CD4-positive, alpha-beta T cell treated with Interleukin-12 subunit alpha and Interleukin-12 subunit beta, for 1 hour (primary cell): ENCODE results near the gene IGFBP1.
A peak's percentile ranks its signal among the peaks of the same experiment; 100 is the strongest.

ENCODE experiments used
- DNase-seq: peaks from one replicate; pipeline ENCODE4 v3.0.0-alpha.2; 2020

Gene IGFBP1

DNA sequence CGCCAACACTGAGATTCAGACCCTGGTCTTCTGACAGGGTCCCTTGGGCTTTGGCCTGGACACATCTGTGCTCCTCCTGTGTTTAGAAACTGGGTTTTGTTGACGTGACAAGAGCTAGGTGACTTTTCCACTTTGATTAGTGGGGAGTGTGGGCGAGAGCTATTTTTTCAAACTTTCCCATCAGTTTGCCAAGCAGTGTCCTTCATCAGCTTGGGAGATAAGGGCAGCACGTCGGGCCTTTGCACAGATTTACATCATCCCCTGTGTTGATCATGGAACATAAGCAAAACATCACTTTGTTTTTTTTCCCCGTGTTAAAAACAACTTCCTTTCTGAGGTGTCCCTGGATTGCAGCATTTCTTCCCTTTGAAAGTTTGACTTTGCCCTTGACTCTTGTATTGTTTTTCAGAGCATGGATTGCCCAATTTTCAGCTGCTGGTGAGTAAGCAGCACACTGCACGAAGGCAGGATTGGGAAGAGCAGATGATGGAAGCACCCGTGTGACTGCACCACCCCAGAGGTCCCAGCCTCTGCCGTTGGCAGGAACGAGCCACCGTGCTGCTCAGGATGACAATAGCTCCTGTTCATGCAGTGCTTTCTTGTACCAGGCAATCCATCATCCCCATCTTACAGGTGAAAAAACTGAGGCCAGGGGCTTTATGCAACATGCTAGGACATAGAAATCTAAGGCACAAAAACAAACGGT, 6.4 kb upstream of the IGFBP1 start:
- no peak for DNase-seq

DNA sequence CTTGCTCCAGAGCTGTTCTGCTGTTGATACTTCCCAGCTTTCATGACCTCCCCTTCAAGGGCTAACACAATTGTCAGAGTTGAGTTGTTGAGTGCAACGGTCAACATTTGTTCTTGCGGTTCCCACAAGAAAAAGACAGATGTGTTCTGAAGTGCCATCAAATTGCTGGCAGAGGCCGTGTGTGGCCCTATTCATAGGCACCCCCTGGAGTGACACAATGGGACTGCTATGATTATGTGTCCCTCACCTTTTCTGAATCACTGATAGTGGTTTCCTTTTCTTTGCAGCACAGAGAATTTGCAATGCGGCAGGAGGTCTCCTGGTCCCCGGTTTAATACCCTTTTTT, 5.8 kb upstream of the IGFBP1 start:
- no peak for DNase-seq

DNA sequence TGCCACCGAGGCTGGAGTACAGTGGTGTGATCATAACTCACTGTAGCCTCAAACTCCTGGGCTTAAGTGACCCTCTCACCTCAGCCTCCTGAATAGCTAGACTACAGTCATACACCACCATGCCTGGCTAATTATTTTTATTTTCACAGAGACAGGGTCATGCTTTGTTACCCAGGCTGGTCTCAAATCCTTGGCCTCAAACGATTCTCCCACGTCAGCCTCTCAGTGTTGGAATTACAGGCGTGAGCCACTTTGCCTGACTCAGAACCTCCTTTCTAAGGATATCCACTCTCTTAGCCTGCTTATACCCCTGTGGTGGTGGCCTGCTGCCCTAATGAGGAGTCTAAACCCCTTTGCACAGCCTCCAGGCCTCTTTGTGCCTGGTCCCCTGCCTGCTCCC, 4.2 kb upstream of the IGFBP1 start:
- no peak for DNase-seq

DNA sequence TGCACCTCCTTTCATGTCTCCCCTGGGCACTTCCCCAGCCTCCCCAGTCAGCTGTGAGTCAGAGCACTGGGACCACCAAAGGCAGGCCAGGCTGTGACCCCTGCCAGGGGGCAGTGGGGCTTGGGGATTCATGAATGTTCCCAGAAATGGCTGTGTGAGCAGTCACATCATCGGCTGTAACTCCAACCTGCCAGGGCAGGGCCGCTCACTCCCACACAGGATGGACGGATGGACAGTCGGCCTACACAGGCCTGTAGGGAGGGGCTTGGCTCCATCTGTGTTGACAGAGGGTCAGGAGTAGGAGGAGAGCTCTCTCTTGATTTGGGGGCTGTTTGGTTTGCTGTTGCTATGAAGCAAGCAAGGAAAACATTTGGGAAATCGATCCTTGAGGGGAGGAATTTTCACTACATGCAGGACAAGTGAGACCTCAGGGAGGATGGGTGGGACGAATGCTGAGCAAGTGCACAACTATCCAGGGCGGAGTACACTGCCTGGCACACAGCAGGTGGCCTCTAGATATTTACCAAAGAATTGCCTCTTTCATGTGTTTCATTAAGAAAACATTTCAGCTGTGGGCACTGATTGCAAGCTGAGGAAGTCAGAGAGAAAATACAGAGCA, 2.9 kb upstream of the IGFBP1 start:
- no peak for DNase-seq

DNA sequence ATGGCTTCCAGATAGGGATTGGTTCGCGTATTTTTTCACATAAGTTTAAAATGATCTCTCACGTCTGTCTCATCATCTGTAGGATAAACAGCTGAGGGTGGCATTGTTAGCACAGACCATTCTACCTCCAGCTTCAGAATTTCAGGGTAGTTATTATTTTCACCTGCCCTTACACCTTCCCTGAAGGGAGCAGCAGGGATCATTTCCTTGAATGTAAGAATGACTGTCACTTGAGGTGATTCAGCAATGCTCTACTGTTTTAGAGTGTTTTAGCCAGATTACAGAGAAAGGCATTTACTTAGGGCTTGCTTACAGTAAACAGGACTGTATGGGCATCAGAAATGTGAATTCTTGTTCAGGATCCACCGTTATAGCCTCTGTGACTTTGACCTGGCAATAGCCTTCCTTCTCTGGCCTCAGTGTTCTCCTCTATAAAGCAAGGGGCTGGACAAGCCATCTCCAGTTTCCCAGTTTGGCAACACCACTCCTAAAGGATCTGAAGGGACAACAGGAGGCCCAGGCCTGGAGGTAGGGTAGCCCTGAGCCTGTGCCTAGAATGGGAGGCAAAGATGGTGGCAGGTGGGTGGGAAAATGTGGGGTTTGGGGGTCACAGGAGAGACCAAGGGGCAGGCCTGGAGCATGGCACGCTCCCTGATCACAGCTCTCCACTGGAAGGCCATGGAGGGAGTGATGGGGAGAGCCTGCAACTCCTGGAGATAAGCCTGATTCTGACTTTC, 1.2 kb upstream of the IGFBP1 start:
- DNase-seq, result no peak

DNA sequence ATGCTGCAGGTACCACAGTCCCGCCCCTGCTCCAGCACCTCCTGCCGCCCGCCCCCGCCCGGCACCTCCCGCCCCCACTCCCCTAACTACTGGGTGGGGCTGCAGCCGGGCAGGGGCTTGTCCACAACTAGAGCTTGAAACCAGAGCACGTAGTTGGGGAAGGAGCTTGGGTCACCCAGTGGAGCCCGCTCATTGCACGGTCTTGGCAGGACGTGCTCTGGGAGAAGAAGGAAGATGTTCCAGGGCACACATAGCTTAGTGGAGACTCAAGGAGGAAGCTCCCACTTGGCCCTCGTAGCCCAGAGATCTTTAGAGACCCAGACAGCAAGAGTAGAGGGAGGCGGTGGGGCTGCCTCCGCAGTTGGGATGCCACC, 692 bp downstream of the IGFBP1 start:
- DNase-seq, result no peak

DNA sequence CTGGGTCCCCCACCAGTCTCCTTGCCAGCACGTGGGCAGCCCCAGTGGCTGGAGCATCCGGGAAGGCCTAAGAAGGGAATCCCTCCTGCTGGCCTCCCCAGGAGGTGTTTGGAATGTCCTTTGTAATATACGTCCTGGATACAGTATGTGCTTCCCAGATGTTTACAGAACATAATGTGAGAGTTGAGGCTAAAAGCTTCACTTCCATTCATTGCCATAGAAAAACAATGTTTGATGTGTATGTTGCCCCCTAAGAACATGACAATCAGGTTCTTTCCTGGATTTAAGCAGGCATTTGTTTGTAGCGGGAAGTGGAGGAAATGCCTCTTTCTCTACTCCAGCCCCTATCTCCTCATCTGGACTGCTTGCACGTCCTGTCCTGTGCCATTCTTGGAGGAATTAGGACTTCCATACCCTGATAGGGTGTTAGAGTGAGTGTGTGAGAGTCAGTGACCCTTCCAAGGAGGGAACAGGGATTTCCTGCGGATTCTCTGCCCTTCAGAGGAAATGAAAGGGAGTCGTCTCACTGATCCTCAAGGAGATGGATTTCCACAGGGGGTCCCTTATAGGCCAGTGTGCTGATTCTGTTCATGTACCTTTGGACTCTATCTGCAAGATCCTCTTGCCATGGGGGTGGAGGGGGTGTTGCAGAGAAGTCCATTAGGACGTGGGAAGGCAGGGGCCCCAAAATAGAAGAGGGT, 1.2 kb downstream of the IGFBP1 start:
- no peak for DNase-seq

DNA sequence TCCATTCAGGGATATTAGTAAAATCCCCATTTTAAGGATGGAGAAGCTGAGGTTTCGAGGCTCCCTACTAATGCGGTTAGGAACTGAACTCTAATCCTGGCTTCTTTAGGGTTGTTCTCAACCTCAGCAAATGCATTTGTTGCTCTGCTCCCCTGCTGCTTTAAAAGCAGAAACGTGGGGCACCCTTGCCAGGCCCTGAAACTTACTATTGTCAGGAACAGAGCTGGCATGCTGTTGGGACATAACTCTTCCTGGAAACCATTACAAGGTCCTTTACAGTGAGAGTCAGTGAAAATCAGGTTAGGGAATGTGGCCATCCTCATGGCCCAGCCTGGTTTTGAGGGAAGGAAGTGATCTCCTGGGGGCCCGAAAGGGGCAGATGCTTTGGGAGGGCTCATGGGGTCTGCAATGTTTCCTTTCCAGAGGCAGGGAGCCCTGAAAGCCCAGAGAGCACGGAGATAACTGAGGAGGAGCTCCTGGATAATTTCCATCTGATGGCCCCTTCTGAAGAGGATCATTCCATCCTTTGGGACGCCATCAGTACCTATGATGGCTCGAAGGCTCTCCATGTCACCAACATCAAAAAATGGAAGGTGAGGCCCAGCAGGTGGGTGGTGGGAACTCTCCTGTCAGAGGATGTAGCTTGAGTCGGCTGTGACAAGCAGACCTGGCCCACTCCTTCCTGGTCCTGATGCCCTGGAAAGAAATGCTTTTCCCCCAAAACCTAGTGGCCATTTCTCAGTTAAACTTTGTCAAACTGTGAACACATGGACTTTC, 2.0 kb downstream of the IGFBP1 start:
- no peak for DNase-seq

DNA sequence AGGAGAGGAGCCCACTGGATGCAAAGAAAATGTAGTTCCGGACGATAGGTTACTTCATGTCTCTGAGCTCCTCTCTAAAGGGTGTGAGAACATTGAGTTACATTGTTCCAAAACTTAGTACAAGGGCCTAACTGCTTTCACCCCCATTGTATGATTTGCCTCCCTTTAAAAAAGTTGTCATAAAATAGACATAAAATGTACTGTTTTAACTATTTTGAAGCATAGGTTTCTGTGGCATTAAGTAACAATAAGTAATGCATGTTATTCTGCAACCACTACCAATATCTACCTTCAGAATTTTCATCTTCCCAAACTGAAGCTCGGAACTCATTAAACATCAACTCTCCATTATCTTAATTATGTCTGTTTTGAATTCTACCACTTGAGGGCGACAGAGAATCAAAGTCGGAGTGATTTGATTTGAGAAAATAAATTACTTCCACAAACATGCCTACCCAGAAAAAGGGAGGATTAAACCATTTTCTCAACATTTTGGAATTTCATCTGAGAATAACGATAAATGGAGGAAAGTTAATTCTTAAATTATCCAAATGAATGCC, 2.7 kb downstream of the IGFBP1 start:
- DNase-seq, result peak; percentile 20

DNA sequence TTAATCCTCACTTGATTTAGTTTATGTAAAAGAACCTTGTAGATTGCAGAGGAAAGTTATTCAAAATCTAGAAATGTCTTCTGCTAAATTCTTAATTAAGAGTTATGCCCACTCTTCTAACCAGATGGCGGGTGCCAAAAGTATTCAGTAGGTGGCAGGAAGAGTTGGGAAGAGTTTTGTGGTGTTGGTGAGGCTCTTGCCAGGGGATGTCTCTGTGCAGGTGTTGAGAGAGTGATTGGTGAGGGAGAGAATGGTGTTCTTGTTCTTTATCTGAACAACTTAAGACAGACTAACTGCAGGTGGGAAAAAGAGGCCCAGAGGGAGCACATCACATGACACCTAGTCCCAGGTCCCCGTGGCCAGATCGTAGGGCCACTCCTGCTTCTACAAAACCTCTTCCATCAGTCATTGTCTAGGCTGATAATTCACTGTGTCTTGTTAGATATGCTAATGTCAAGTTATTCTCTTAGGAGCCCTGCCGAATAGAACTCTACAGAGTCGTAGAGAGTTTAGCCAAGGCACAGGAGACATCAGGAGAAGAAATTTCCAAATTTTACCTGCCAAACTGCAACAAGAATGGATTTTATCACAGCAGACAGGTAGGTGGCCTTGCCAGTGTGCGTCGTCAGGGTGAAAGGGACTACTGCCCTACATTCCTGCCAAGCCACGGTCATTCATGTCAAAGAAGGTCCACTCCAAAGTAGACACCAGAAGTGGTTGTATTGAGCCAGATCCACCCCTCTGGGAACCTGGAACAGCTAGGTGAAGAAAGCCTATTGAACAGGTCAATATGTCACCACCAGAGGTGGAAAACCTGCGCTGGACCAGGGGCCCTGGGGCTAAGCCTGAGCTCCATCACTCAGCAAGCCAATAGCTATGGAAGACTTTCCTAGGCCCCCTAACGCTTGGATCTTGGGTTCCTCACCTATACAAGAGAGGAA, 3.4 kb downstream of the IGFBP1 start:
- DNase-seq, result no peak

DNA sequence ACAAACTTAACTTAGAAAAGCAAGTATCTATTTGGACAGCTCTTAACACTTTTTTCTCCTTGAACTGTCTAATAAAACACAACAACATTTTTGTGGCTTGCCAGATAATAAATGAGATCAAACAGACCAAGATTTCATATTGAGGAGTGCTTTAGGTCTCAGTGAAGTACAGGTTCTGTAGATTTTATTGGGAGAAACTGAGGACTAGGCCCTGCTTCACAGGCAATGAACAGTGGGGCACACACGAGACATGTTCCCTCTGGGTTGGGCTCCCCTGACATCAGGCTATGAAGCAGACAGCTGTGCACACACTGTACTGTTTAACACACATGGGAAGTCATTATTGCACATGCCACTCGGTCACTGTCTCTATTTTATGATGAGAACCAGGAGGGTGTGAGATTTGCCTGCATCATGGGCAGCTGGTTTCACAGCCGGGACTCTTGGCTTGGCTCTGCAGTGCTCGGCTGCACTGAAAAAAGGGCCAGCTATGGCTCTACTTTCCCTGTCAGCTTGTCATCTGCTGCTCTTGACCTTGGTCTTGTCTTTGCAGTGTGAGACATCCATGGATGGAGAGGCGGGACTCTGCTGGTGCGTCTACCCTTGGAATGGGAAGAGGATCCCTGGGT, 4.2 kb downstream of the IGFBP1 start:
- DNase-seq, result no peak

DNA sequence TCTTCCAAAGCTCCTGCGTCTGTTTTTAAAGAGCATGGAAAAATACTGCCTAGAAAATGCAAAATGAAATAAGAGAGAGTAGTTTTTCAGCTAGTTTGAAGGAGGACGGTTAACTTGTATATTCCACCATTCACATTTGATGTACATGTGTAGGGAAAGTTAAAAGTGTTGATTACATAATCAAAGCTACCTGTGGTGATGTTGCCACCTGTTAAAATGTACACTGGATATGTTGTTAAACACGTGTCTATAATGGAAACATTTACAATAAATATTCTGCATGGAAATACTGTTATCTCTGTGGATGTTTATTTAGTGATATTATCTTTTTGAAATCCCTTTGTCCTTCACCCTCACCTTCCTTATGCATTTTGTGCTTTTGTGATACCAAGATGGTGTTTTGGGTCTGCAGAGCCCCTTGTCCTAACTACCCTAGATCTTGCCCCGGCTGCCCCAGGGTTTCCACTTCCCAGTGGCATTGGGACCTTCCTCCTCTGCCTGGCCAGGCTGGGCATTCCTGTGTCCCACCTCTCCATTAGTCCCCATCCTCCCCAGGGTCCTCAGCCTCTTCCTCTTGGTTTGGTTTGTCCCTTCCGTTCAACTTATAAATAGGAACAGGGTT, 5.2 kb downstream of the IGFBP1 start:
- no peak for DNase-seq

DNA sequence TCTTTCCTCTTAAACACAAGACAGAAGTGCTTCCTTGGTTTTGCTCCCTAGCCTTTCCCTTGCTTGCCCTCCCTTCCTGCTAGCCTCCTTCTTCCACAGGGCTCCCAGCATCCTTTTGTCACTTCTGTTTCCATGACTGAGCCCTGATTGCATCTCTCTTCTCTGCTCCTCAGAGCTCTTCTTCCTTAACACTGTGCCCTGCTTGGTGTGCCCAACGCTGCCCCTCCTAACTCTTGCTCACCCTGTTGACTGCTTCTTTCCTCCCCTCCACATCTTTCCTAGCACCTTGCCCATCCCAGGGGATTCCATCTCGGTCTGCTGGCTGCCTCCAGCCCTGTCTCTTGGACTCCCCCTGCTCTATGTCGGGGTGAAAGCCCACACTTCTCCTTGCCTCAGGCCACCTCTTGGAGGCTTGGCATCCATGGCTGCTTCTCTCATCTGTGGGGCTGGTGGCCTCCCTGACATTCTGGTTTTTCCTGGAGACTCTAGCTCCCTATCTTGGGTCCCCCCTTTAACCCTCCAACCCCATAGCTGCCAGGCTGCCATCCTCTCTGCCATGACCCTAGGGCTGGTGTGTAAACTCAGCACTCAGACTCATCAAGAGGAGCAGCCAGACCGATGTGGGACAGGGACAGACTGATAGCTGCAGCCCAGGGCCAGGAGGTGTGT, 5.8 kb downstream of the IGFBP1 start:
- DNase-seq, result no peak

DNA sequence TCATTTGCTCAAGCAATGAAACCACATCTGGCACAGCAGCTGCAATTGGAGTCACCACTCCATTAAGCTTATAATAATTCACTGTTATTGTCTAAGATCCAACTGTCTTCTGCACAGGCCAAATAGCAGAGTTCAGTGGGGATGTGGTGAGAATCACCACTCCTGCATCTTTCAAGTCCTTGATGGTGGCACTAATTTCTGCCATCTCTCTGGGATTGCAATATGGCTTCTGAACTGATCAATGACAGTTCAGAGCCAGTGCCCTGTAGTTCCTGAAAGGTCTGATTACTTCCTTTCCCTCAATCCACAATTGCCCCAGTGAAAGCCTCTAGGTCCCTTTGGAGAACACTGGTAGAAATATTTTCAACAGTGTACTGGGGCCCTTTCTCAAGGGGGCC, 6.4 kb downstream of the IGFBP1 start:
- no peak for DNase-seq

DNA sequence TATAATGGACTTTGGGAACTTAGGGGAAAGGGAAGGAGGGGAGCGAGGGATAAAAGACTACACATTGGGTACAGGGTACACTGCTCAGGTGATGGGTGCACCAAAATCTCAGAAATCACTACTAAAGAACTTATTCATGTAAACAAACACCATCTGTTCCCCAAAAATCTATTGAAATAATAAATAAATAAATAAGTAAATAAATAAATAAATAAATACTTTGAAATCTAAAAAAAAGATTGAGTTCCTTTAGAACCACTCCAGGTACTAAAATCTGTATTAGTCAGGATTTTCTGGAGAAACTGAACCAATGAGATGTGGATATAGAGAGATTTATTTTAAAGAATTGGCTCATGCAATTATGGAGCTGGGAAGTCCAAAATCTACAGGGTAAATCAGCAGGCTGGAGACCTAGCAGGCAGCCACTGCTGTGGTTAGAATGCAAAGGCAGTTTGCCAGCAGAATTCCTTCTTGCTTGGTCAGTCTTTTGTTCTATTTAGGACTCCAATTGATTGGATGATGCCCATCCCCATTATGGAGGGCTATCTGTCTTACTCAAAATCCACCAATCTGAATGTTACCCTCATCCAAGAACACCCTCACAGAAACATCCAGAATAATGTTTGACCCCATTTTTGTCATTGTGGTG, 8.9 kb downstream of the IGFBP1 start:
- DNase-seq, result no peak

DNA sequence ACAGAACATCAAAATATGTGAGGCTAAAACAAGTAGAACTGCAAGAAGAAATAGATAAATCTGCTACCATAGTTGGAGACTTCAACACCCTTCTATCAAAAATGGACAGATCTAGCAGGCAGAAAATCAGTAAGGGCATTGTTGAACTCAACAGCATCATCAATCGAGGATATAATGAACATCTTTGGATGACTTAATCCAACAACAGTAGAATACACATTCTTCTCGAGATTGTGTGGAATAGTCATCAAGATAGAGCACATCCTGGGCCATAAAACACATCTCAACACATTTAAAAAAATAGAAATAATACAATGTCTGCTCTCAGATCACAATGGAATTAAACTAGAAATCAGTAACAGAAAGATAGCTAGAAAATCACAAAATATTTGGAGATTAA, 9.9 kb downstream of the IGFBP1 start:
- no peak for DNase-seq

DNA sequence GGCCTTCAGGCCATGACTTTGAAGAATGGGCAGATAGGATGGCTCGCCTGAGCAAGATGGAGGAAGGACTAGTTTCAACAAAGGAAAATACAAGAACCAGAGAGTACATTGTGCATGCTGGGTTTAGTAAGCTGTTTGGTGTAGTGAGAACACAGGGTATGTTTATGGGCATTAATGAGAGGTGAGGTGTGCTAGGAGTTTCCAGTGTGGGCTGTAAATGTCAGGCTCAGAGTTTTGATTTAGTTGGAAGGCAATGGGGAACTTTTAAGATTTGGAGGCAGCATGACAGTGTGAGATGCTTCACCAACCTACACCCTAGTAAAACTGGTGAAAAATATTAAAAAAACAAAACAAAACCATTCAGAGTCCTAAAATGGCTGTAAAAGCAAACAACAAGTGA, 13.3 kb downstream of the IGFBP1 start:
- DNase-seq, result no peak

DNA sequence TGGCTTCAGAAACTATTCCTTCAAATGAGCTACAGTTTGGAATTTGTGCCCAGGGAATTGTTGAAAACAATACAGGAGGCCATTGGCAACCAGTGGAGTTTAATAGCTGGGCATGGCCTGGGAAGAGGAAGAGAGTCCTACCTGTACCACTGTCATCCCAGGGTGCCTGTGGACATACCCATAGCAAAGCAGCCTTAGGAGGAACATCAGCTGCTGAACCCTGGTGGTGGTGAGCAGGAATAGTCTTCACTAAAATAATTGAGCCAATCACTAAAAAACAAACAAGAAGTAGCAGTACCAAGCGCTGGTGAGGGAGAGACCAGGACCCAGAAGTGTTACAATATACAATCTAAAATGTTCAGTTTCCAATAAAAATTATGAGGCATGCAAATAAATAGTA, 14.5 kb downstream of the IGFBP1 start:
- no peak for DNase-seq

DNA sequence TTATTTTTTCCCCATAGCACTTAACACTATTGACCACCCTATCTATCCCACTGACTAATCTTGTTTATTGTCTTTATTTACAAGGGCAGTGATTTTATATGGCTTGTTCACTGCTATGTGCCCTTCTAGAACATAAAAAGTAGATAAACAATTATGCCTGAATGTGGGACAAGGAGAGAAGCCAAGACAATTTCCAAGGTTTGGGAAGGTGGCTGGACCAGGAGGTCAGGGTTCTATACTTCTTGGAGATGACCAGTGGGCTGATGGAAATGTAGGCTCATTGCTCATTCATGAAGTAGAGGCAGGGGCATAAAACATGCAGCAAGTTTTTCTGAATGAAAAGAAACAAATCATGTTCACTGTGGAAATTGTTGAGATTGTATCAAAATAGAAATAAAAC, 21.3 kb downstream of the IGFBP1 start:
- DNase-seq, result no peak

DNA sequence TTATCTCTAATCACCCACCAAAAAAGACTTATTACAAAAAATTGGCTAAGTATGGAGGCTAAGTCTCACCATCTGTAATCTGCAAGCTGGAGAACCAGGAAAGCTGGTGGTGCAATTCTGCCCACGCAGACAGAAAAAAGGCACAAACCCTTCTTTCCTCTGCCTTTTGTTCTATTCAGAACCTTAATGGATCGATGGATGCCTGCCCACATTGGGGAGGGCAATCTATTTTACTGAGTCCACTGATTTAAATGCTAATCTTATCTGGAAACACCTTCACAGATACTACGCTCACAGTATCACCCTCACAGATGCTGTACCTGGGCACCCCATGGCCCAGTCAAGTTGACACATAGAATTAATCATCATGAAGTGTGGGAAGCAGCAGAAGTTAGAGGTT, 22.6 kb downstream of the IGFBP1 start:
- DNase-seq, result no peak
